ENCODE data around the gene CCDC51.

GRCh38 chr3:48467473-48468267, 27.8 kb upstream of the CCDC51 start:
- TF ChIP-seq CTCF (IDR thresholded peaks at IDR 0.05): no peak
- TF ChIP-seq POLR2A (IDR thresholded peaks at IDR 0.05): no peak
